Putamen (tissue), 1 donor: ENCODE data around the gene DNAAF5.

Source experiments
- DNase-seq: peaks from one replicate; pipeline ENCODE4 v3.0.0-alpha.2; 2016; ENCODE audit warnings: low spot score

The DNAAF5 gene

GRCh38 chr7:726084-726853 lies at the start of gene DNAAF5:
TSS of gene DNAAF5 (plus strand) at chr7:726699. CDS start at chr7:726721, 22 bp downstream.
- DNase-seq: peak; percentile 81

DNA sequence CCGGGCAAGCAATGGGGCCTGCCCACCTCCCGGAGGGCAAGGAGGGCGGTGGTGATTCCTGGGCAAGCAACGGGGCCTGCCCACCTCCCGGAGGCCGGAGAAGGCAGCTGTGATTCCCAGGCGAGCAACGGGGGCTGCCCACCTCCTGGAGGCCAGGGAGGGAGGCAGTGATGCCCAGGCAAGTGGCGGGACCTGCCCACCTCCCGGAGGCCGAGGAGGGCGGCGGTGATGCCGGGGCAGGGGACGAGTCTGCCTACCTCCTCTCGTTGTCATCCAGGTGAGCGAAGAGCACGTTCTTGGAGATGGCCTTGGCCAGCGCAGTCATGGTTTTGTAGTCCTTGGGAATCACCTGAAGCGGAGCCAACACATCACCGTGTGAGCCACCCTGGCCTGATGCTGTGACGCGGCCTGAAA lies 49.5 kb upstream of the DNAAF5 start:
- DNase-seq: no peak

- no peak for DNase-seq
Measured at GRCh38 chr7:680411-681127, 45.9 kb upstream of the DNAAF5 start.

- no peak for DNase-seq
Measured at GRCh38 chr7:681551-682307, 44.8 kb upstream of the DNAAF5 start.

- no peak for DNase-seq
Measured at GRCh38 chr7:682810-683209, 43.7 kb upstream of the DNAAF5 start.

GRCh38 chr7:683526-684205 lies 42.8 kb upstream of the DNAAF5 start:
- no peak for DNase-seq

DNA sequence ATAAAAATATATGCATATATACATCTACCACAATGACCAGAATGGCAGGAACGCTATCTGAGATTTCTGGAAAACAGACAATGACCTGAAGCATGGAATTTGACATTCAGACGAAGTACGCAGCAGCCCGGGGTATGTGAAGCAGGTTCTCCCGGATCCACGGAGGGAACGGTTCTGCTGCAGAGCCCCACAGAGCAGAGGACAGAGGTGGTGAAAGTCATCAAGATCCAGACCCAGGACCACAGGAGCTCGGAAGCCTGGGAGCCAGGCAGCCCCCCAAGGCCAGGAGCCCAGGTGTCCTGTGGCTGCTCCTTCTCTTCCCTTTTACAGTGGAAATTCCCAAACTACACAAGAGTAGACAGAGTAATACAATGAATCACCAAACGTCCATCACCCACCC lies 42.1 kb upstream of the DNAAF5 start:
- DNase-seq: no peak

- DNase-seq: no peak
Measured at GRCh38 chr7:685540-685939, 41.0 kb upstream of the DNAAF5 start.

DNA sequence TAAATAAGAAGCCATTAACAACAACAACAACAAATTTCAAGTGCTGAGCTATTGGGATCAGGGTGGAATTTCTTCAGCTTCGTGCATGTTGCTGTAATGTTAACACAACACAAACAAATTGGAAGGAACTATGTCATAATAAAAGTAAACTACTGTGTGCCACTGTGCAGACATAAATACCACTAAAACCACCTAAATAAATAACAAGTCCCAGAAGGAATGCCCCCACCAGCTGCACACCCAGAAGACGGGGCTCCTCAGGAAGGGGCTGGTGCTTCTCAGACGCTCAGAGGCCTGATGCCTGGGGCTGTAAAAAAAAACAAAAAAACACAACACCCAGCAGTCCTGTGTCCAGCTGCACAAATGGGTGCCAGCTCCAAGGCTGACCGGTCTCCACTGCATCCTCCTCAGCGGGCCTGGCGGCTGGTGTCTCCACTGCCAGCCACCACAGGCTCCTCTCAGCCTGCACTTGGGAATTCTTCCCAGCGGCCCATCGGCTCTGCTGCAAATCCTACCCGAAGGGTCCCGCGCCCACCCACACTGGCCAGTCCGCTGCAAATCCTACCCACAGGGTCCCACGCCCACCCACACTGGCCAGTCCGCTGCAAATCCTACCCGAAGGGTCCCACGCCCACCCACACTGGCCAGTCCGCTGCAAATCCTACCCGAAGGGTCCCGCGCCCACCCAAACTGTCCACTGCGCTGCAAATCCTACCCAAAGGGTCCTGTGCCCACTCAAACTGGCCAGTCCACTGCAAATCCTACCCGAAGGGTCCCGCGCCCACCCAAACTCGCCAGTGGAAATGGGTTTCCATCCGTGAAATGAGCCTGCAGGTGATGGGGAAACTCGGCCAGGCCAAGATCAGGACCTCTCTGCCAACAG lies 35.8 kb upstream of the DNAAF5 start:
- no peak for DNase-seq

DNA sequence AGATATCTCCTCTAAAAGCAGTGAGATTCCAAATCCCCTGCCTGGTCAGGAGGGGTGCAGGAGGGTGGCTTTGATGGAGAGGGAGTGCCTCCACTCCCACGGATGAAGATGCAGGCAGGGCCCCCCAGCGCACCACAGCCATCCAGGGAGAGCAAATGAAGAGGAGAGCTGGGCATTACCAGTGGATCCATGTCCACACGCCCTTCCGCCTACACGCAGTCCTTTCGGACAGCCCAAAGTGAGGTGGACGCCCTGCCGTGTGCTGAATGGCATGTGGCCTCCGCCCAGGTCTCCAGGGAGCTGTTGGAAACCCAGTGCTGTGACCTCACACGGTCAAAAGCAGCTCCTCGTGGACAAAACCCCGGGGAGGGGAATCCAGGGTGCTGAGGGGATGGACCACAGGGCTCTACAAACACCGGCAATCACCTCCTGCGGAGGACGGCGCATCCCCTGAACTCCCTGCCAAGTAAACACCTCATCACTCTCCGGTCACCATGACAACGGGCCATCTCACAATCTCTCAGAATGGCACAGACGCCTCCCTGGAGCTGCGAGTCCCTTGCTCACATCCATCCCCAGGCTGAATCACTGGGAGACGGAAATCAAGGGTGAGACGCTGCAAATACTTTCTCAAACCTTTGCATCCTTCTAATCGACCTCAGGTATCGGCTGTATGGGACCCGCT lies 35.0 kb upstream of the DNAAF5 start:
- no peak for DNase-seq

- DNase-seq: no peak
Measured at GRCh38 chr7:693280-693679, 33.2 kb upstream of the DNAAF5 start.

DNA sequence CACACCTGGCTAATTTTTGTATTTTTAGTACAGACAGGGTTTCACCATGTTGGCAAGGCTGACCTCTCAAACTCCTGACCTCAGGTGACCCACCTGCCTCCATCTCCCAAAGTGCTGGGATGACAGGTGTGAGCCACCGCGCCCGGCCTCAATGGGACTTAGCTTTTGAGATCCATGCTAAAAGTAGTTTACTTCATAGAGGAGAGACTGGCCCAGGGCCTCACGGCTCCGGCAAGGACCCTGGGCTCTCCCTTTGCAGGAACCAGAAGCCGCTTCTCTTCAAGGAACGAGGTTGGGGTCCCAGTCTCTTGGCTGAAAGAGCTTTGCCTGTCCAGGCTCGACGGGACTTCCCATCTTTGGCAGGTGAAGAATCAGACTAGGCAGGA lies 30.1 kb upstream of the DNAAF5 start:
- no peak for DNase-seq

- no peak for DNase-seq
Measured at GRCh38 chr7:696812-697551, 29.5 kb upstream of the DNAAF5 start.

DNA sequence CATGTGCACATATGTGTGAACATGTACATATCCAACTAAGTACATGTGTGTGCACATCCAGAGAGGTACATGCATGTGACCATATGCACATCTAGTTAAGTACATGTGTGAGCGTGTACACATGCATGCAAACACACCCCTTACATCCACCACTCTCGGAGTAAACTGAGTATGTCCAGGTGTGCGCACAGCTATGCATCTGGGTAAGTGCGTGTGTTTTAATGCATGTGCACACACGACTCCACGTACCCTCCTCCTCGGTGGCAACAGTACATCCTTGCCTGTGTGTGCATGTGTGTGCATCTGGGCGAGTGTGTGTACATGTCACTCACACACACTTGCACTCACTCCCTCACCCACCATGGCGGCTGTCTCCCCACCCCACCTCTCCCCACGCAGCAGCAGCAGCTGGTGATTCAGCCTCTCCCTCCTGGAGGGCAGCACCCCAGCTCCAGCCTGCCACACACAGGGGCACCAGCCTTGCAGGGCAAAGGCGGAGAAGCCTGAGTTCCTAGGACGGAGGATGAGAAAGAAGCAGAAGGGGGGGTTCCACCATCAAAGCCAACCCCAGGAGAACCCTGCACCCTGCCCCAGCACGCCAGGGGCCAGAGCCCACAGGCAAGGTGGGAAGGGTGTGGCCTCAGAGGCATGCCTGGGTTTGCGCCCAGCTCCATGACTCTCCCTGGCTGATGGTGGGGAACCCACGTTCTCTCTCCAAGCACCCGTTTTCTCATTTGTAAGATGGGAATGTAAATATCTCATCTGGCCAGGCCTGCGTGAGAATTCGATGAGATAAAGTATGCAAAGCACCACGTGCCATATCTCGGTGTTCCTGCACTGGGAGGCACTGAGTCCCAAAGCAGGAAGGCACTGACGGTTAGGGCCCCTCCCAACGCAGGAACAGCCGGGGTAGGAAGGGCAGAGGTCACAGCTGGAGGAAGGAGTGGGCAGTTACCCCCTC lies 27.7 kb upstream of the DNAAF5 start:
- DNase-seq: no peak

- no peak for DNase-seq
Measured at GRCh38 chr7:699476-700170, 26.9 kb upstream of the DNAAF5 start.

- DNase-seq: no peak
Measured at GRCh38 chr7:701086-701671, 25.3 kb upstream of the DNAAF5 start.

DNA sequence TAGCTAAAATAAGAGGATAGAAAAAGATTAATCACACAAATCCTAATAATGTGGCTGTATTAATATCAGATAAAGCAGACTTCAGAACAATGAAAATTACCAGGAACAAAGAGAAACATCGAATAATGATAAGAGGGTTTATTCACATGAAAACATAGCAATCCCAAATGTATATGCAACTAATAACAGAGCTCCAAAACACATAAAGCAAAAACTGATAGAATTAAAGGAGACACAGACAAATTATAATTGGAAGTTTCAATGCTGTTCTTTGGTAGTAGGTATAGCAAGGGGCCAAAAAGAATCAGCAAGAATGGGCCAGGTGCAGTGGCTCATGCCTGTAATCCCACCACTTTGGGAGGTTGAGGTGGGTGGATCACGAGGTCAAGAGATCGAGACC lies 23.4 kb upstream of the DNAAF5 start:
- DNase-seq: no peak

DNA sequence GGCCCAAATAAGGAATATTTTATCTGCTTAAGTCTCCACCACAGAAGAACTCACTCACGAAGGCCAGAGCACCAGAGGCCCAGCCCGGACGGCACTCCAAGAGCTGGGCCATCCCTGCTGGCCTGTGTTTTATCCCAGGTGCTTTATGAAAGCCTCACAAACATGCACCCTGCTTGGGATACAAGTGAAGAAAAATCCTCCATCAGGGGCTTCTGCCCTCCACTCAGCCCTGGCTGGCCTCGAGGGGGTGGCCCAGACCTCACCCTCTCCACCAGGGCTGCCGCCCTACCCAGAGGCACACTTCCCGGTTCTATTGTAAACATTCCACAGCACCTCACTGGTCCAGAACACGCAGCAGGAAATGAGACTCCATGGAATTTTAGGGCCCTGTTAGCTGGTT lies 19.8 kb upstream of the DNAAF5 start:
- no peak for DNase-seq
